Measurements from ENCODE around the gene PSMD14.

PSMD14 gene

DNA sequence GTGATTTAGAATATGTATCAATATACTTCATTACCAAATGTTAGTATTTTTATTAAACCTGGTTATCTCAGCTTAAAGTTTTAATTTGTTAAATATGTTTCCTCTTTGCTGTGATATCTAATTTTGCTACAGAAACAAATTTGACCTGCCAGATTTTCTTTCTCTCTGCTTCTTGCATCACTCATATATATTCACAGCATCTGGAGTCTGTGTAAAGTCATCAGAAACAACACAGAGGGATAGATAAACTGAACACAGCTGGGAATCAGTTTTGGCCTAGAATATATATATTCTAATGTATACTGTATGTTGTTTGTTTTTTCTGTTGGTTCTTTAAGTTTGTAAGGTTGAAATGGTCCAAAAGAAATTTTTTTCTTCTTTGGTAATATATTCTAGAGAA is 8.5 kb downstream of the PSMD14 start:
- TF ChIP-seq, protein P1, sequence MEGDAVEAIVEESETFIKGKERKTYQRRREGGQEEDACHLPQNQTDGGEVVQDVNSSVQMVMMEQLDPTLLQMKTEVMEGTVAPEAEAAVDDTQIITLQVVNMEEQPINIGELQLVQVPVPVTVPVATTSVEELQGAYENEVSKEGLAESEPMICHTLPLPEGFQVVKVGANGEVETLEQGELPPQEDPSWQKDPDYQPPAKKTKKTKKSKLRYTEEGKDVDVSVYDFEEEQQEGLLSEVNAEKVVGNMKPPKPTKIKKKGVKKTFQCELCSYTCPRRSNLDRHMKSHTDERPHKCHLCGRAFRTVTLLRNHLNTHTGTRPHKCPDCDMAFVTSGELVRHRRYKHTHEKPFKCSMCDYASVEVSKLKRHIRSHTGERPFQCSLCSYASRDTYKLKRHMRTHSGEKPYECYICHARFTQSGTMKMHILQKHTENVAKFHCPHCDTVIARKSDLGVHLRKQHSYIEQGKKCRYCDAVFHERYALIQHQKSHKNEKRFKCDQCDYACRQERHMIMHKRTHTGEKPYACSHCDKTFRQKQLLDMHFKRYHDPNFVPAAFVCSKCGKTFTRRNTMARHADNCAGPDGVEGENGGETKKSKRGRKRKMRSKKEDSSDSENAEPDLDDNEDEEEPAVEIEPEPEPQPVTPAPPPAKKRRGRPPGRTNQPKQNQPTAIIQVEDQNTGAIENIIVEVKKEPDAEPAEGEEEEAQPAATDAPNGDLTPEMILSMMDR (IDR thresholded peaks at IDR 0.05; ENCODE audit: control insufficient read depth, insufficient read depth, low read depth, low read length, missing control alignments), result no peak
- no peak for DNase-seq (ENCODE audit: low read depth)
- H3K4me3 ChIP-seq (ENCODE audit: control insufficient read depth, low read depth, low read length), result no peak overlapping the region

DNA sequence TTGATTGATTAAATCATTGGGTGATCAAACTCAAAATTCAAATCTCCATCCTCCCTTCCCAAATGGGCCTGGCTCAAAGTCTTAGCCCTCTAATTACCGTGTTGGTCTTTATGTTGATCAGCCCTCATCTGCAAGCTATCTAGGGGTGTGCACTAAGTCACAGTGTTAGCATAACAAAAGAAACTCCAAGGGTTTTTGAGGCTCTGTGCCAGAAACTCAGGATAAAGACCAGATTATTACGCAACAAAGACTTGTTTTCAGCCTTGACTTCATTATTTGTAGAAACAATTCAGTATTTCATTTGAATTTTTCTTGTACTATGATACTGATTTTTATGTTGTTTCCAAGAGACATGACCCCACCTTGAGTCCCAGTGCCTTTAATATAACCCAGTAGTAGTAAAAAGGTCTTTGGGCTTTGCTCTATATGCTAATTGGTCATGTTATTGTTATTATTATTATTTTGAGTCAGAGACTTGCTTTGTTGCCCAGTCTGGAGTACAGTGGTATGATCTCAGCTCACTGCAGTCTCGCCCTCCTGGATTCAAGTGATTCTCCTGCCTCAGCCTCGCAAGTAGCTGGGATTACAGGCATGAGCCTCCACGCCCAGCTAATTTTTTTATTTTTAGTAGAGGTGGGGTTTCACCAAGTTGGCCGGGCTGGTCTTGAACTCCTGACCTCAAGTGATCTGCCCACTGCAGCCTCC is 13.9 kb downstream of the PSMD14 start:
- TF ChIP-seq, protein P1 (IDR thresholded peaks at IDR 0.05; ENCODE audit: control insufficient read depth, insufficient read depth, low read depth, low read length, missing control alignments), result no peak
- no peak overlapping the region for H3K4me3 ChIP-seq (ENCODE audit: control insufficient read depth, low read depth, low read length)

DNA sequence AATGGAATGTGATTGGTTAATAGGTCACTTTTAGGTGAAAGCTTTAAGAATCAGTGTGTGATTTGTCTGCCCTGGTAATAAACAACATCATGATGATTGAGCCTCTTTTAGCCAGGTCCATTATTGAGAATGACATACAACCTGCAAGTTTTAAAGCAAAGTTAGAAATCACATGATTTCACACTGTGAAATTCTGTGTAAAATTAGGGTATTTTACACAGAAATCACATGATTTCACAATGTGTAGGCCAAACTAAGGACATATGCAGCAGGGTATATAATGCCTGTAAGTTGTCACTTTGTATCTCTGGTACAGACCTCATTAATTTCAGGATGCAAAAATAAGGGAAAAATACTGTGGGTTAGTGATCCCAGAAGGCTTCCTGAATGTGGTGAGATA is 16.7 kb downstream of the PSMD14 start:
- TF ChIP-seq, protein P1 (IDR thresholded peaks at IDR 0.05; ENCODE audit: control insufficient read depth, insufficient read depth, low read depth, low read length, missing control alignments), result no peak
- no peak overlapping the region for H3K4me3 ChIP-seq (ENCODE audit: control insufficient read depth, low read depth, low read length)
- DNase-seq (ENCODE audit: low read depth), result no peak

More for the DNA sequence above, 13.9 kb downstream of the PSMD14 start:
- DNase-seq (ENCODE audit: low read depth), result no peak

DNA sequence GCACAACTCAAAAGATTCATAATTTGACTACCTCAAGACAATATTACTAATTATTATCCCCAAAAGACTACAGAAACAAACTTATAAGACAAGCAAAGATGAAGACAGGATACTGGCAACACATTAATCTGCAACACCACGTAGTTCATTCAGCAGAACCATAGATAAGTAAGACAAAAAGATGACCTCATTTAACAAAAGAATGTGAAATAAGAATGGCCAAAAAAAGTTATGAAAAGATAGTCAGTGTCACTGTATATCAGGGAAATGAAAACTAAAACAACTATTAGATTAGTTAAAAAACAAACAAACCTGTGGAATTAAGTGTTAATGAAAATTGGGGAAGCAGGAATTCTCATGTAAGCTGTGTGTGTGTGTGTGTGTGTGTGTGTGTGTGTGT is 19.4 kb downstream of the PSMD14 start:
- H3K4me3 ChIP-seq (ENCODE audit: control insufficient read depth, low read depth, low read length), result no peak overlapping the region
- DNase-seq (ENCODE audit: low read depth), result no peak
- TF ChIP-seq, protein P1 (IDR thresholded peaks at IDR 0.05; ENCODE audit: control insufficient read depth, insufficient read depth, low read depth, low read length, missing control alignments), result no peak

DNA sequence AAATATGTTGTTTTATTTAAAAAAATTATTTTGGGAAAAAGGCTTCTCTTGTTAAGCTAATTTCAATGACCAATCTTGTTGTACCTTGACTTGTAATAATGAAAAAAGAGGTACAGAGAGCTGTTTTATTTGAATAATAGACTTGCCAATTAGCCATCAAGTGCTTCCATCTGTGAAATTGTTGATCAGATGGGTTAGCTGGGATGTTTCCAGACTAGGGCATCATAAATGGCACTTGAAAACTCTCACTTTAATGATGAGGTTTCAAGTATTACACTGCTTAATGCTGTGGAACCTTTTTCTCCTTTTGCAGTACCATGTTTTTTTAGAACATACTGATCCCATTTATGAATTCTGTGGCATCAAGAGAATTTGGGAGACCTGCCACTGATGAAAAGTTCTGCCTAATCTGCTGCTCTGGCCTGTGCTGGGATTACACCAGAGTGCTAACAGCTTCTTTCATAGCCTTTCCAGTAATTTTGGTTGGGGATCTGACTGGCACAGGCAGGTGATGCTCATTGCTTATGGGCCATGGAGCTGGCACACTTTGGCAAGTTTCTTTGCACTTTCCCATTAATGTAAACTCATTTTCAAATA is 24.2 kb downstream of the PSMD14 start:
- DNase-seq (ENCODE audit: low read depth), result no peak

DNA sequence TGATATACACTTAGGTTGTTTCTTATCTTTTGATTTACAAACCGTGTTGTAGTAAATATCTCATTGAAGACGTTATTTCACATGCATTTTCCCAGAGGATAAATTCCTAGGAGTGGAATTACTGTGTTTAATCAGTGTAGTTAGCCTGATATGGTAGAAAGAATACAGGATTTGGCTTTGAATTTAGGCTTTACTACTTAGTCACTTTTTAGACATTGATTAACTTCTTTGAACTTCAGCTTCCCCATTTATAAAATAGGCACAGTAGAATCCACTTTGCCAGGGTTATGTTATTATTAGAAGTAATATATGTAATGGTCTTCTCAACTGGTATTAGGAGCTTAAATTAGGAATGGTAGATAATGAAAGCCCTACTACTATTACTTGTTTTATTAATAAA is 27.4 kb downstream of the PSMD14 start:
- TF ChIP-seq, protein P1 (IDR thresholded peaks at IDR 0.05; ENCODE audit: control insufficient read depth, insufficient read depth, low read depth, low read length, missing control alignments), result no peak
- no peak overlapping the region for H3K4me3 ChIP-seq (ENCODE audit: control insufficient read depth, low read depth, low read length)
- DNase-seq (ENCODE audit: low read depth), result no peak

More for the DNA sequence above, 24.2 kb downstream of the PSMD14 start:
- no peak overlapping the region for H3K4me3 ChIP-seq (ENCODE audit: control insufficient read depth, low read depth, low read length)
- TF ChIP-seq, protein P1 (IDR thresholded peaks at IDR 0.05; ENCODE audit: control insufficient read depth, insufficient read depth, low read depth, low read length, missing control alignments), result no peak
